Muscle of back (tissue), 13 donors: ENCODE measurements around the gene ZNF143. TPM values are rescaled to one million over a fixed set of nuclear protein-coding genes. Genes with fewer than 3 reads are reported as not detected.
"Not testable (repeated sequence)": the region's sequence is repeated elsewhere in the genome, so short reads cannot be mapped to it uniquely, and the experiment has no call there.

ENCODE experiments used
- DNase-seq, 3 donors: peaks; one replicate each; pipeline versions ENCODE4 v3.0.0 to v3.0.0-alpha.2; 2013
- long read RNA-seq, 9 donors: transcript quantifications; one replicate each; lab custom pipeline, GENCODE V29; 2026
- polyA plus RNA-seq, 10 donors: library from polyadenylated mRNA; unstranded; fragments of 120-200 nt; gene quantifications; one replicate each; pipeline ENCODE4 v1.2.1, GENCODE V29; 2013; ENCODE audit not compliant: insufficient read length in 10 of 10

Gene ZNF143
- polyA plus RNA-seq: 10 to 100 TPM; 11.8 to 20.7 (median 15.3) TPM
- long read RNA-seq, donor 1, partial matches to known transcripts: 0 of 1 reads
- long read RNA-seq, donor 1, other reads (novel, unspliced or antisense): 0 of 1 reads
- long read RNA-seq, donor 2, partial matches to known transcripts: 0 of 2 reads
- long read RNA-seq, donor 2, other reads (novel, unspliced or antisense): 0 of 2 reads
- long read RNA-seq, donor 3: 0 reads
- long read RNA-seq, donor 4, partial matches to known transcripts: 0 of 1 reads
- long read RNA-seq, donor 4, other reads (novel, unspliced or antisense): 0 of 1 reads
- long read RNA-seq, donor 5, partial matches to known transcripts: 0 of 2 reads
- long read RNA-seq, donor 5, other reads (novel, unspliced or antisense): 0 of 2 reads
- long read RNA-seq, donor 6, partial matches to known transcripts: 0 of 1 reads
- long read RNA-seq, donor 6, other reads (novel, unspliced or antisense): 0 of 1 reads
- long read RNA-seq, donor 7, partial matches to known transcripts: 0 of 1 reads
- long read RNA-seq, donor 7, other reads (novel, unspliced or antisense): 0 of 1 reads
- long read RNA-seq, donor 8, partial matches to known transcripts: 0 of 1 reads
- long read RNA-seq, donor 8, other reads (novel, unspliced or antisense): 0 of 1 reads
- long read RNA-seq, donor 9: 0 reads

- DNase-seq: peak; percentile 100
Measured at GRCh38 chr11:9460322-9461062, at the start of gene ZNF143. TSS of gene ZNF143 (plus strand) at chr11:9461012. CDS start at chr11:9471309, 10,297 bp downstream.

- no peak for DNase-seq
Measured at GRCh38 chr11:9428706-9429105, 32.1 kb upstream of the ZNF143 start.

- no peak for DNase-seq
Measured at GRCh38 chr11:9438611-9439010, 22.2 kb upstream of the ZNF143 start.

- no peak for DNase-seq
Measured at GRCh38 chr11:9446230-9446629, 14.6 kb upstream of the ZNF143 start.

GRCh38 chr11:9448576-9449352 lies 12.0 kb upstream of the ZNF143 start:
- DNase-seq: no peak

GRCh38 chr11:9452023-9452422 lies 8.8 kb upstream of the ZNF143 start:
- DNase-seq: not testable (repeated sequence)

- no peak for DNase-seq
Measured at GRCh38 chr11:9455722-9456121, 5.1 kb upstream of the ZNF143 start.

- DNase-seq: peak; percentile 44 to 86 (median 61)
Measured at GRCh38 chr11:9459667-9460321, 1.0 kb upstream of the ZNF143 start.

- peak; percentile 91 to 97 (median 92) for DNase-seq
Measured at GRCh38 chr11:9461063-9461759, 399 bp downstream of the ZNF143 start.

GRCh38 chr11:9461760-9462134 lies 935 bp downstream of the ZNF143 start:
- DNase-seq: peak; percentile 30 to 73 (median 33)

- peak in 1 of 3 donors; percentile 2 for DNase-seq
Measured at GRCh38 chr11:9462172-9462799, 1.5 kb downstream of the ZNF143 start.

- DNase-seq: no peak
Measured at GRCh38 chr11:9462806-9463537, 2.2 kb downstream of the ZNF143 start.

- DNase-seq: no peak
Measured at GRCh38 chr11:9470765-9471164, 10.0 kb downstream of the ZNF143 start.

GRCh38 chr11:9473408-9473807 lies 12.6 kb downstream of the ZNF143 start:
- DNase-seq: no peak

- no peak for DNase-seq
Measured at GRCh38 chr11:9479899-9480298, 19.1 kb downstream of the ZNF143 start.

GRCh38 chr11:9489080-9489765 lies 28.4 kb downstream of the ZNF143 start:
- peak in 1 of 3 donors; percentile 60 for DNase-seq

- peak in 1 of 3 donors; percentile 7 for DNase-seq
Measured at GRCh38 chr11:9490376-9490775, 29.6 kb downstream of the ZNF143 start.

GRCh38 chr11:9493492-9493891 lies 32.7 kb downstream of the ZNF143 start:
- no peak for DNase-seq

GRCh38 chr11:9494316-9494715 lies 33.5 kb downstream of the ZNF143 start:
- no peak for DNase-seq
